ENCODE measurements around the gene NUP93.

The NUP93 gene

DNA sequence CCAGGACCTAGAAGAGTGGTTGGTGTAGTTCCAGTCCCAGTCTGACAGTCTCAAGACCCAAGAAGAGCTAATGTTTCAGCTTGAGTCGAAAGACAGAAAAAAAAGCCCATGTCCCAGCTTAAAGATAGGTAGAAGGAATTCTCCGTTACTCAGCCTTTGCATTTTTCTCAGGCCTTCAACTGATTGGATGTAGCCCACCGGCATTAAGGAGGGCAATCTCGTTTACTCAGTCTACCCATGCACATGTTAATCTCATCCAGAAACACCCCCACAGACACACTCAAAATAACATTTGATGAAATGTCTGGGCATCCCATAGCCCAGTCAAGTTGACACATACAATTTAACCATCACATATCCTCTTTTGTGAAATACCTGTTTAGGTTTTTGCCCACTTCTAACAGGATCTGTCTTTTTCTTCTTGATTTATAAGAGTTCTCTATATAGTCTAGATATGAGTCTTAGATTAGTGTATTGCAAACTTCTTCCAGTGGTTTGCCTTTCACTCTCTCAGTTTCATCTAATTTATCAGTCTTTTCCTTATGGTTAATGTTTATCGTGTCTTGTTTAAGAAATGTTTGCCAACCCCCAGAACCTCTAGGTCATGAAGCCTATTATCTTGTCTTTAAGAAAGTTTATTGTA lies 7.6 kb upstream of the NUP93 start:
- in situ Hi-C loops (cut with HindIII; ENCODE audit: low pct_ligation_motif_present, low sequenced_read_pairs): no loop called here
- Histone ChIP-seq H3K36me3 (replicated peaks) (no peaks in the 10 kb centered on the region), H3K27ac (no peak overlapping the region), H3K27me3 (replicated peaks) (no peaks in the 10 kb centered on the region), H3K4me3 (ENCODE audit: low read depth, low read length) (no peak overlapping the region)
- TF ChIP-seq, protein P1, sequence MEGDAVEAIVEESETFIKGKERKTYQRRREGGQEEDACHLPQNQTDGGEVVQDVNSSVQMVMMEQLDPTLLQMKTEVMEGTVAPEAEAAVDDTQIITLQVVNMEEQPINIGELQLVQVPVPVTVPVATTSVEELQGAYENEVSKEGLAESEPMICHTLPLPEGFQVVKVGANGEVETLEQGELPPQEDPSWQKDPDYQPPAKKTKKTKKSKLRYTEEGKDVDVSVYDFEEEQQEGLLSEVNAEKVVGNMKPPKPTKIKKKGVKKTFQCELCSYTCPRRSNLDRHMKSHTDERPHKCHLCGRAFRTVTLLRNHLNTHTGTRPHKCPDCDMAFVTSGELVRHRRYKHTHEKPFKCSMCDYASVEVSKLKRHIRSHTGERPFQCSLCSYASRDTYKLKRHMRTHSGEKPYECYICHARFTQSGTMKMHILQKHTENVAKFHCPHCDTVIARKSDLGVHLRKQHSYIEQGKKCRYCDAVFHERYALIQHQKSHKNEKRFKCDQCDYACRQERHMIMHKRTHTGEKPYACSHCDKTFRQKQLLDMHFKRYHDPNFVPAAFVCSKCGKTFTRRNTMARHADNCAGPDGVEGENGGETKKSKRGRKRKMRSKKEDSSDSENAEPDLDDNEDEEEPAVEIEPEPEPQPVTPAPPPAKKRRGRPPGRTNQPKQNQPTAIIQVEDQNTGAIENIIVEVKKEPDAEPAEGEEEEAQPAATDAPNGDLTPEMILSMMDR (IDR thresholded peaks at IDR 0.05; ENCODE audit: low read depth, low read length, missing control alignments): no peak
- DNase-seq: no peak

DNA sequence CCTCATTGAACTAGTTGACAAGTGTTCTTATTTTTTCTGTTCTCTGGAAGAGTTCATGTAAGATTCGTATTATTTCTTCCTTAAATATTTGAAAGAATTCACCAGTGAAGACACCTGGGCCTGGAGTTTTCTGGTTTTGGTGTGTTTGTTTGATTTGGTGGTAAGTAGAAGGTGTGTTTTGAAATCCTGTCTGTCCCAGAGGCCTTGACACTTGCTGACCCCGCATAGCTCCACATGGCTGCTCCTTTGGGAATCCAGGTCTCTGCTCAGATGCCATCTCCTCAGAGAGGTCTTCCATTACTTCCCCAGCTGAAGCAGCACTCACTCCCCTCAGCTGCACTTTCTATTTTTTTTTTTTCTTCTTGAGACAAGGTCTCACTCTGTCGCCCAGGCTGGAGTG lies 5.7 kb upstream of the NUP93 start:
- H3K27ac ChIP-seq: no peak overlapping the region
- H3K27me3 ChIP-seq (replicated peaks): no peaks in the 10 kb centered on the region
- no peak for DNase-seq
- in situ Hi-C loops (cut with HindIII; ENCODE audit: low pct_ligation_motif_present, low sequenced_read_pairs): no loop called here
- TF ChIP-seq, protein P1 (IDR thresholded peaks at IDR 0.05; ENCODE audit: low read depth, low read length, missing control alignments): no peak
- no peaks in the 10 kb centered on the region for H3K36me3 ChIP-seq (replicated peaks)
- H3K4me3 ChIP-seq (ENCODE audit: low read depth, low read length): no peak overlapping the region

DNA sequence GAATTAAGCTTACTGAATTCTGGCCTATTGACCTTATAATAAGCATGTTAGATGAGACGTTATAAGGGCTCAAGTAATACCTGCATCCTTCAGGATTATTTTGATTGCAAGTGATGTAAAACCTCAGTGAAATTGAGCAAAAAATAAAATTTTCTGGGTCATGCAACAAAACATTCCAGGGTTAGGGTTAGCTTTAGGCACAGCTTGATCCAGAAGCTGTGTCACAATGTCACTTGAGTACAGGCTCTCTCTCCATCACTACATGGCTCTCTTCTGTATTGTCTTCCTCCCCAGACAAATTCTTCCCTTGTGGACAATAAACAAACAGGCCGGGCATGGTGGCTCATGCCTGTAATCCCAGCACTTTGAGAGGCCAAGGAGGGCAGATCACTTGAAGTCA lies 3.6 kb upstream of the NUP93 start:
- no peaks in the 10 kb centered on the region for H3K36me3 ChIP-seq (replicated peaks)
- no peaks in the 10 kb centered on the region for H3K27me3 ChIP-seq (replicated peaks)
- no peak overlapping the region for H3K27ac ChIP-seq
- TF ChIP-seq, protein P1 (IDR thresholded peaks at IDR 0.05; ENCODE audit: low read depth, low read length, missing control alignments): no peak
- no peak overlapping the region for H3K4me3 ChIP-seq (ENCODE audit: low read depth, low read length)
- no peak for DNase-seq
- in situ Hi-C loops (cut with HindIII; ENCODE audit: low pct_ligation_motif_present, low sequenced_read_pairs): no loop called here

DNA sequence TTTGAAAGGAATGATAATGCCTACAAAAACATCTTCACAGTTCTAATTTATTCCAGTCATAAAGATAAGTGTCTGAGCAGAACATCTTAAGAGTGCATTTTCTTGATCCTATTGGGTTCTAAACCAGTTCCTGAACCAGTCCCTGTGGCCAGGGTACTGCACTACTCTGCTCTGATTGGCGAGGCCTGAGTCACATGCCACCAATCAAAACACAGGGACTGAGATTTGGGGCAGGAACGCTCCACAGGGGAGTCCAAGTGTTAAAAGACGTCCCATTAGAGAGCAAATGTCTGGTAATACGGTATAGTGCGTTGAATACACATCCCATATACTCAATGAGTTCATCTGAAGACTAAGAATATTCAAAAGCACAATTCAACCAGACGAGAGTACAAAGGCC lies 3.0 kb upstream of the NUP93 start:
- in situ Hi-C loops (cut with HindIII; ENCODE audit: low pct_ligation_motif_present, low sequenced_read_pairs): no loop called here
- no peak overlapping the region for H3K27ac ChIP-seq
- TF ChIP-seq, protein P1 (IDR thresholded peaks at IDR 0.05; ENCODE audit: low read depth, low read length, missing control alignments): no peak
- no peaks in the 10 kb centered on the region for H3K36me3 ChIP-seq (replicated peaks)
- no peak for DNase-seq
- H3K4me3 ChIP-seq (ENCODE audit: low read depth, low read length): no peak overlapping the region
- no peaks in the 10 kb centered on the region for H3K27me3 ChIP-seq (replicated peaks)

DNA sequence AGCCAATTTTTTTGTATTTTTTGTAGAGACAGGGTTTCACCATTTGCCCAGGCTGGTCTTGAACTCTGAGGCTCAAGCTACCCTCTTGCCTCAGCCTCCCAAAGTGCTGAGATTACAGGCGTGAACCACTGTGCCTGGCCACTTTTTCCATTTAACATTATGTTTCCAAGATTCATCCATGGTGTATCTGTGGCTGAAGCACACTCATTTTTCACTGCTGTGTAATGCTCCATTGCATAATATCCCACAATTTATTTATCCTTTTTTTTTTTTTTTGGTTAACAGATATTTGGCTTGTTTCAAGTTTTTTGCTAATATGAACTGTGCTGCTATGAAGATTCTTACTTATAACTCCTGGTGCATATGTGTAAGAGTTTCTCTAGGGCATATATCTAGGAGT lies 1.9 kb upstream of the NUP93 start:
- Histone ChIP-seq H3K27ac (no peak overlapping the region), H3K4me3 (ENCODE audit: low read depth, low read length) (no peak overlapping the region), H3K36me3 (replicated peaks) (no peaks in the 10 kb centered on the region), H3K27me3 (replicated peaks) (no peaks in the 10 kb centered on the region)
- in situ Hi-C loops (cut with HindIII; ENCODE audit: low pct_ligation_motif_present, low sequenced_read_pairs): no loop called here
- TF ChIP-seq, protein P1 (IDR thresholded peaks at IDR 0.05; ENCODE audit: low read depth, low read length, missing control alignments): no peak
- DNase-seq: no peak

All from brain microvascular endothelial cell (primary cell).